GM21447 (cell line): ENCODE data around the gene NCKAP5.

Experiments
- ATAC-seq: cut with Tn5 transposase; IDR thresholded peaks from one replicate; pipeline ENCODE4 v1.9.1; 2021; ENCODE audit not compliant: unreplicated experiment

The NCKAP5 gene

GRCh38 chr2:133293544-133294353 is 274.5 kb downstream of the NCKAP5 start:
- ATAC-seq = no peak

GRCh38 chr2:133292259-133292658 is 276.0 kb downstream of the NCKAP5 start:
- no peak for ATAC-seq

- ATAC-seq = no peak
Measured at GRCh38 chr2:133287709-133288108, 280.6 kb downstream of the NCKAP5 start.

GRCh38 chr2:133286326-133286922 is 281.8 kb downstream of the NCKAP5 start:
- ATAC-seq = no peak

- ATAC-seq = no peak
Measured at GRCh38 chr2:133273031-133273430, 295.2 kb downstream of the NCKAP5 start.

GRCh38 chr2:133271105-133271504 is 297.2 kb downstream of the NCKAP5 start:
- ATAC-seq = no peak

- ATAC-seq = no peak
Measured at GRCh38 chr2:133270550-133270949, 297.7 kb downstream of the NCKAP5 start.

- no peak for ATAC-seq
Measured at GRCh38 chr2:133266926-133267590, 301.2 kb downstream of the NCKAP5 start.

GRCh38 chr2:133266041-133266925 is 302.0 kb downstream of the NCKAP5 start:
- ATAC-seq = no peak

- ATAC-seq = no peak
Measured at GRCh38 chr2:133265432-133265949, 302.8 kb downstream of the NCKAP5 start.

GRCh38 chr2:133264989-133265401 is 303.3 kb downstream of the NCKAP5 start:
- ATAC-seq = no peak

GRCh38 chr2:133262893-133263292 is 305.4 kb downstream of the NCKAP5 start:
- no peak for ATAC-seq

- ATAC-seq = no peak
Measured at GRCh38 chr2:133255360-133255759, 312.9 kb downstream of the NCKAP5 start.

- ATAC-seq = no peak
Measured at GRCh38 chr2:133253793-133254192, 314.5 kb downstream of the NCKAP5 start.

- no peak for ATAC-seq
Measured at GRCh38 chr2:133252780-133253355, 315.4 kb downstream of the NCKAP5 start.

- ATAC-seq = no peak
Measured at GRCh38 chr2:133249362-133249761, 318.9 kb downstream of the NCKAP5 start.

- no peak for ATAC-seq
Measured at GRCh38 chr2:133248264-133248663, 320.0 kb downstream of the NCKAP5 start.

- peak; percentile 73 for ATAC-seq
Measured at GRCh38 chr2:133247631-133248030, 320.6 kb downstream of the NCKAP5 start.

GRCh38 chr2:133241224-133241571 is 327.1 kb downstream of the NCKAP5 start:
- no peak for ATAC-seq

- no peak for ATAC-seq
Measured at GRCh38 chr2:133240491-133241223, 327.6 kb downstream of the NCKAP5 start.
